ENCODE data around the gene IQSEC1.

- TF ChIP-seq POLR2A (IDR thresholded peaks at IDR 0.05; ENCODE audit: low read depth, low read length) = no peak
- TF ChIP-seq POLR2AphosphoS5 (IDR thresholded peaks at IDR 0.05; ENCODE audit: low read depth, low read length) = no peak
Observed at GRCh38 chr3:13016721-13017255, 56.4 kb downstream of the IQSEC1 start.

All from GM12892 (cell line).